ENCODE measurements around the gene RASAL1.
A peak's percentile ranks its signal among the peaks of the same experiment; 100 is the strongest.

The RASAL1 gene

GRCh38 chr12:113101751-113102150 lies 33.8 kb downstream of the RASAL1 start:
- no peak overlapping the region for H3K4me3 ChIP-seq (ENCODE audit: low read depth, low read length)
- no peak for TF ChIP-seq CTCF (IDR thresholded peaks at IDR 0.05; ENCODE audit: borderline replicate concordance, insufficient read depth, low read depth, low read length)

- no peak overlapping the region for H3K4me3 ChIP-seq (ENCODE audit: low read depth, low read length)
- TF ChIP-seq CTCF (IDR thresholded peaks at IDR 0.05; ENCODE audit: borderline replicate concordance, insufficient read depth, low read depth, low read length) = no peak
Observed at GRCh38 chr12:113099764-113100163, 35.8 kb downstream of the RASAL1 start.

- no peak overlapping the region for H3K4me3 ChIP-seq (ENCODE audit: low read depth, low read length)
- no peak for TF ChIP-seq CTCF (IDR thresholded peaks at IDR 0.05; ENCODE audit: borderline replicate concordance, insufficient read depth, low read depth, low read length)
Observed at GRCh38 chr12:113099364-113099763, 36.2 kb downstream of the RASAL1 start.

GRCh38 chr12:113098441-113099028 lies 37.0 kb downstream of the RASAL1 start:
- TF ChIP-seq CTCF (IDR thresholded peaks at IDR 0.05; ENCODE audit: borderline replicate concordance, insufficient read depth, low read depth, low read length) = peak; percentile 99
- no peak overlapping the region for H3K4me3 ChIP-seq (ENCODE audit: low read depth, low read length)

GRCh38 chr12:113097716-113098440 lies 37.7 kb downstream of the RASAL1 start:
- TF ChIP-seq CTCF (IDR thresholded peaks at IDR 0.05; ENCODE audit: borderline replicate concordance, insufficient read depth, low read depth, low read length) = no peak
- no peak overlapping the region for H3K4me3 ChIP-seq (ENCODE audit: low read depth, low read length)

GRCh38 chr12:113096675-113097461 lies 38.7 kb downstream of the RASAL1 start:
- TF ChIP-seq CTCF (IDR thresholded peaks at IDR 0.05; ENCODE audit: borderline replicate concordance, insufficient read depth, low read depth, low read length) = no peak
- no peak overlapping the region for H3K4me3 ChIP-seq (ENCODE audit: low read depth, low read length)

Data from GM12875 (cell line).